Liver (tissue), 3 donors: ENCODE results near the gene ZFP57.

Experiments used
- GABPA ChIP-seq, 2 donors: IDR thresholded peaks in 1 of 2; conservative IDR thresholded peaks in 1 of 2; 2 replicates each; pipeline ENCODE4 v1.6.1; 2016; ENCODE audit warnings: antibody characterized with exemption in 2 of 2, mild to moderate bottlenecking in 1 of 2, moderate library complexity in 1 of 2
- TF ChIP-seq, protein P1 (sequence below): fragments of 150-350 bp; IDR thresholded peaks from 2 replicates; pipeline ENCODE4 v1.5.1; 2017; ENCODE audit warnings: improper control_type of control experiment, low read depth, low read length; ENCODE audit not compliant: missing input control
- donor health status: healthy.
- donor health status: healthy.

DNA sequence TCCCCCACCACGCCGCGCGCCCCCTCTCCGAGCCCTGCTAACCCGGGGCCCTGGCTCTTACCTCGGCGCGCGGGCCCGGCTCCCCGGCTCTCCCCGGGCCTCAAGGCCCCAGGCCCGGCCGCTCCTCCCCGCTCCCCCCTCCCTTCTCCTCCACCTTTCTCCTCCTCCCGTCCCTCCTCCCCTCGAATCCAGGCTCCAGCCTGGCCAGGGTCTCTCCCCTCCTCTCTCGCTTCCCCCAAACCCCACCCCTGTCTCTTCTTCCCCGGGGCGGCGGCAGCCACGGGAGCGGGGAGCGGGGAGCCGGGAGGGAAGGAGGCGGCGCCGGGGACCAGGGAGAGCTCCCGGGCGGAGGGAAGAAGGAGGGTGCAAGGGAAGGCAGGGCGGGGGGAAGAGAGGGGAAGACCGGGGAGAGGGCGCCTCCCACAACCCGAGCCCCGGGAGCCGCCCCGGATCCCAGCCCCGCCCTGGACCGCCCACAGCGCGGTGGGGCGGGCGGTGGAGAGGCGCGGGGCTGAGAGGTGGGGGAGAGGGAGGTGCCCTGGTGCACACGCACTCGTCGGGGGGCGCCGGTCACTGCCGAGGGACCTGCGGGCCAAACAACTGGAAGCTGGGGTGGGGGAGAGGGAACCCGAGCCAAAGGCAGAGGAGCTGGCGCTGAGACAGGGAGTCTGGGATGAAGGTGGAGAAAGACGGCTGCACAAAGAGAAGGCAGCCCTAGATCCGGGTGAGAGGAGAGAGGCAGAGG lies 48.0 kb downstream of the ZFP57 start, which contains the start of gene GABBR1:
- TF ChIP-seq, protein P1, sequence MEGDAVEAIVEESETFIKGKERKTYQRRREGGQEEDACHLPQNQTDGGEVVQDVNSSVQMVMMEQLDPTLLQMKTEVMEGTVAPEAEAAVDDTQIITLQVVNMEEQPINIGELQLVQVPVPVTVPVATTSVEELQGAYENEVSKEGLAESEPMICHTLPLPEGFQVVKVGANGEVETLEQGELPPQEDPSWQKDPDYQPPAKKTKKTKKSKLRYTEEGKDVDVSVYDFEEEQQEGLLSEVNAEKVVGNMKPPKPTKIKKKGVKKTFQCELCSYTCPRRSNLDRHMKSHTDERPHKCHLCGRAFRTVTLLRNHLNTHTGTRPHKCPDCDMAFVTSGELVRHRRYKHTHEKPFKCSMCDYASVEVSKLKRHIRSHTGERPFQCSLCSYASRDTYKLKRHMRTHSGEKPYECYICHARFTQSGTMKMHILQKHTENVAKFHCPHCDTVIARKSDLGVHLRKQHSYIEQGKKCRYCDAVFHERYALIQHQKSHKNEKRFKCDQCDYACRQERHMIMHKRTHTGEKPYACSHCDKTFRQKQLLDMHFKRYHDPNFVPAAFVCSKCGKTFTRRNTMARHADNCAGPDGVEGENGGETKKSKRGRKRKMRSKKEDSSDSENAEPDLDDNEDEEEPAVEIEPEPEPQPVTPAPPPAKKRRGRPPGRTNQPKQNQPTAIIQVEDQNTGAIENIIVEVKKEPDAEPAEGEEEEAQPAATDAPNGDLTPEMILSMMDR: no peak
- TF ChIP-seq GABPA (IDR thresholded peaks at IDR 0.05 in 1 of 2, conservative IDR thresholded peaks at IDR 0.05 in 1 of 2): no peak
